ENCODE results near the gene PITRM1.

PITRM1 gene

GRCh38 chr10:3166496-3167290, 5.9 kb downstream of the PITRM1 start:
- DNase-seq: no peak
- no peak for TF ChIP-seq CTCF (IDR thresholded peaks at IDR 0.05)
- peaks cover 74% of the 10 kb centered on the region for H3K36me3 Mint-ChIP-seq (ENCODE audit: low read depth)

GRCh38 chr10:3165196-3165595, 7.4 kb downstream of the PITRM1 start:
- Mint-ChIP-seq H3K9me3 (no peaks in the 10 kb centered on the region), H3K4me3 (no peak overlapping the region), H3K27me3 (ENCODE audit: low read depth, poor library complexity) (no peaks in the 10 kb centered on the region), H3K4me1 (peaks cover 16% of the 10 kb centered on the region), H3K27ac (no peak overlapping the region), H3K36me3 (ENCODE audit: low read depth) (peaks cover 85% of the 10 kb centered on the region)
- no peak for TF ChIP-seq CTCF (IDR thresholded peaks at IDR 0.05)
- DNase-seq: no peak

More at GRCh38 chr10:3166496-3167290, 5.9 kb downstream of the PITRM1 start:
- H3K27me3 Mint-ChIP-seq (ENCODE audit: low read depth, poor library complexity): no peaks in the 10 kb centered on the region
- no peak overlapping the region for H3K4me3 Mint-ChIP-seq
- H3K27ac Mint-ChIP-seq: no peak overlapping the region
- H3K4me1 Mint-ChIP-seq: peaks cover 11% of the 10 kb centered on the region
- no peaks in the 10 kb centered on the region for H3K9me3 Mint-ChIP-seq

DNA sequence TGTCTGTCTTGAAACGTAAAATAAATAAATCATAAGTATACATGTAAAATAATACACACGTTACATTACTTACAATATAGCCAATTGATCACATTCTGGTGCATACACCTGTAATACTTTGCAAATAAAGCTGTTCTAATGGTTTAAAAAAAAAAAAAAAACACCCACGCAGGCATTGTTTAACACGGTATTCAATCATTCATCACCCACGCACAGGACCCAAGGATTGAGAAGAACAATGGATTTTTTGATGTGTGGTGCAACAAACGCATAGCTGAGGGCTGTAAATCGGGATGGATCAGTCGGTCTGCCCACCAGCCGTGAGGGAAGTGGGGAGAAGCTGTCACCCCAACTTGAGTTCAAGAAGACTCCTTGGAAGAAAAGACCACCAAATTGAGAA, 8.7 kb downstream of the PITRM1 start:
- Mint-ChIP-seq H3K27me3 (ENCODE audit: low read depth, poor library complexity) (no peaks in the 10 kb centered on the region), H3K27ac (no peak overlapping the region), H3K4me3 (no peak overlapping the region), H3K9me3 (no peaks in the 10 kb centered on the region), H3K36me3 (ENCODE audit: low read depth) (peaks cover 92% of the 10 kb centered on the region), H3K4me1 (peaks cover 11% of the 10 kb centered on the region)
- no peak for DNase-seq
- no peak for TF ChIP-seq CTCF (IDR thresholded peaks at IDR 0.05)

DNA sequence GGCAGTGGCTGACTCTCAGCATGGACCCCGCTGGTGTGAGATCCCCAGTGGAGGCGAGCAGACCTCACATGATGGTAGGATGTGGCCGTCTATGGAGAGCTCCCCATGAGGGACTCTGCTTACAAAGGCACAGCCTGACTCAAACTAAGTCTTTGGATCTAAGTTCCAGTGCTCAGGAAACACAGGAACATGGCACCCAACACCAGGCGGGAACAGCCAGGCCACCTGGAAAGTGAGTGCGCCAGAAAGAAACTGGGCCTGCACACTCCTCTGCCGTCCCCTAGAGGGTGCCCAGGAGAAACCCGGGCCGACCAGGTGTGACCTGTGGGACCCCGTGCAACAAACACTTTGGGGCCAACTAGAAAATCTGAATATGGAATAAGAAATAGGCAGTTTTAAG, 10.0 kb downstream of the PITRM1 start:
- H3K27ac Mint-ChIP-seq: no peak overlapping the region
- H3K27me3 Mint-ChIP-seq (ENCODE audit: low read depth, poor library complexity): peaks cover 2% of the 10 kb centered on the region
- H3K4me3 Mint-ChIP-seq: no peak overlapping the region
- peaks cover 94% of the 10 kb centered on the region for H3K36me3 Mint-ChIP-seq (ENCODE audit: low read depth)
- peaks cover 11% of the 10 kb centered on the region for H3K4me1 Mint-ChIP-seq
- no peaks in the 10 kb centered on the region for H3K9me3 Mint-ChIP-seq
- no peak for TF ChIP-seq CTCF (IDR thresholded peaks at IDR 0.05)
- DNase-seq: no peak

- no peak for TF ChIP-seq CTCF (IDR thresholded peaks at IDR 0.05)
- peak overlapping the region; percentile 17 for H3K27ac Mint-ChIP-seq
- peaks cover 21% of the 10 kb centered on the region for H3K4me1 Mint-ChIP-seq
- H3K27me3 Mint-ChIP-seq (ENCODE audit: low read depth, poor library complexity): peaks cover 5% of the 10 kb centered on the region
- peaks cover 92% of the 10 kb centered on the region for H3K36me3 Mint-ChIP-seq (ENCODE audit: low read depth)
- H3K9me3 Mint-ChIP-seq: no peaks in the 10 kb centered on the region
- no peak for DNase-seq
- H3K4me3 Mint-ChIP-seq: no peak overlapping the region
Observed at GRCh38 chr10:3159152-3159551, 13.4 kb downstream of the PITRM1 start.

DNA sequence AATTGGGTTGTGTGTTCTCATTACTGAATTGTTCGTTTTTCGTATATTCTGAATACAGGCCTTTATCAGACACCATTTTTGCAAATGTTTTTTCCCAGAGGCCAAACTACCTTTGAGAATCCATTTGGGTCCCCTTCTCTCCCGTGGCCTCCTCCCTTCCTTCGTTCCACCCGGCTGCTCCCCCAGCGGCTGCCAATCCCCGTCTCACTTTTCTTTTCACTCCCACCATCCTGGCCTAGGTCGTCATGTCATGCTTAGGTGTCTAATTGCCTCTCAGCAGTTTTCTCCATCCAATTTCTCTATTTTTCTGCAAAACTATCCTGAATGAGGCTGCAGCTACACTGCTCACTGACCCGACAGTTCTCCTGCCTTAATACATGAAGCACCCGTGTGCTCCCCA, 17.9 kb downstream of the PITRM1 start:
- Mint-ChIP-seq H3K27ac (peak overlapping the region; percentile 28), H3K36me3 (ENCODE audit: low read depth) (peaks cover 86% of the 10 kb centered on the region), H3K4me1 (peaks cover 50% of the 10 kb centered on the region), H3K27me3 (ENCODE audit: low read depth, poor library complexity) (peaks cover 5% of the 10 kb centered on the region), H3K9me3 (no peaks in the 10 kb centered on the region), H3K4me3 (peak overlapping the region; percentile 51)
- DNase-seq: no peak
- TF ChIP-seq CTCF (IDR thresholded peaks at IDR 0.05): no peak

Data from nephron progenitor cell (in vitro differentiated cells).